Kidney tubule cell (primary cell): Measurements from ENCODE around the gene TRIM67.
A peak's percentile ranks its signal among the peaks of the same experiment; 100 is the strongest.
"Not testable (repeated sequence)": the region's sequence is repeated elsewhere in the genome, so short reads cannot be mapped to it uniquely, and the experiment has no call there.

Source experiments
- DNase-seq: peaks from one replicate; pipeline ENCODE4 v3.0.0-alpha.2; 2018; ENCODE audit warnings: low spot score

The TRIM67 gene

GRCh38 chr1:231161667-231162296 is at the start of gene TRIM67:
TSS of gene TRIM67 (plus strand) at chr1:231162058. CDS start at chr1:231162970, 912 bp downstream.
- peak; percentile 46 for DNase-seq

DNA sequence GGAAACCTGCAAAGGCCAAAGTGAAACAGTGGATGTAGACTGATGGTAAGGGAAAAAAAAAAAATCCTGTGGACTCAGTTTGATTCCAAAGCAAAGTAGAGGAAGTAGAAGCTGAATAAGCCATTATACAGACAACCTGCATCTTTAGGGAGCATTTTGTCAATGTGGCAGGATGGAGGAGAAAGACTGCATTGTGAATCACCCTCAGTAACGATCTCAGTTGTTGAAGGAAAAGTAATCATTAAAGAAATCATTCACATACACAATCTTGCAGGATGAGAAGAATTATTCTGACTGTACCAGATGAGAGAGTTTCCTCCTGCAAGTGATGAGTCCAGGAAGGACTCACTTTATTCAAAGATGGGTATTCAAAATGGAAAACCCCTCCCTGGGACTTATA is 45.1 kb upstream of the TRIM67 start:
- DNase-seq, result peak; percentile 44

DNA sequence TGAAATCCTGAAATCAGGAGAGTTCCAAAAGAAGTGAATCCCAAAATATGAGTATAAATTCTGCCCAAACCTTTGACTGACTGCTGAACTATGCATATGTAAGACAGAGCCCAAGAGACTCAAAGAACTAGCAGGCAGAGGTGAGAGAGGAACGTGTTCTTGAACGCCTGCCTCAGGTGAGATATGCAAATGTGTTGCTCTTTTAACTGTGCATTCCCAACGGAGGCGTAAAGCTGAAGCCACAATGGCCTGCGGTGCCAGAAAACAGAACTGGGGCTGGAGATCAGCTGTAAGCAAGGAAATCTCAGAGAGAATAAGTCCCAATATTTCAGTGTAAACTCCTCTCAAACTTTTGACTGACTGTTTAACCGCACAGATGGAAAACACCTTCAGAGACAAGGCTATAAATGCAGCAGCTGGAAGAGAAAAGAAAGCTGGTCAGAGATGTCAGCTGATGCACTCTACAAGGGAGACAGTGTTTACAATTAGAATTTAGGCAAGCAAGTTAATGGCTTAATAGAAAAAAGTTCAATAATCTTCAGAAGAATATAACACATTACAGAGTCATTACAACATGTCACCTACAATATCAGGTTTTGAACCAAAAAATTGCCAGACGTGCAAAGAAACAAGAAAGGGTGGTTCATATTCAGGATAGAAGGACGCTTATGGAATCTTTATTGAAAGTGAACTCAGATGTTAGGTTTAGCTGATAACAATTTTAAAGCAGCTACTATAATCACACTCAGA is 43.0 kb upstream of the TRIM67 start:
- no peak for DNase-seq

GRCh38 chr1:231121533-231121932 is 40.3 kb upstream of the TRIM67 start:
- DNase-seq, result no peak

DNA sequence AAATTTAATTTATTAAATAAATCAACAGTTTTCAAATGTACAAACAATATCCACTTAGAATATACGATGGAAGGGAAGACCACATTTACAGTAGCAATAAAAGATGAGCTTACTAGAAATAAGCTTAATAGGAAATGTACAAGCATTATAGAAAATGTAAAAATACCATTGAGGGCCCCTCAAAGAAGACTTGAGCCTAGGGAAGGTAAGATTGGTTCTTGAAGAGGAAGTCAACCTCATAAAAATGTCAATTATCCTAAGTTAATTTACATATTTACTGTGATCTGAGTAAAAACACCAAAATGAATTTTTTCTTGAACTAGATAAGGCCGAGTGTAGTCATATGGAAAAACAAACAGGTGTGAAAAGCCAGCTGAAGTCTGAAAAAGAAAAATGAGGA is 39.7 kb upstream of the TRIM67 start:
- DNase-seq, result no peak

GRCh38 chr1:231124746-231125145 is 37.1 kb upstream of the TRIM67 start:
- DNase-seq, result no peak

GRCh38 chr1:231125972-231126580 is 35.8 kb upstream of the TRIM67 start:
- DNase-seq, result no peak

DNA sequence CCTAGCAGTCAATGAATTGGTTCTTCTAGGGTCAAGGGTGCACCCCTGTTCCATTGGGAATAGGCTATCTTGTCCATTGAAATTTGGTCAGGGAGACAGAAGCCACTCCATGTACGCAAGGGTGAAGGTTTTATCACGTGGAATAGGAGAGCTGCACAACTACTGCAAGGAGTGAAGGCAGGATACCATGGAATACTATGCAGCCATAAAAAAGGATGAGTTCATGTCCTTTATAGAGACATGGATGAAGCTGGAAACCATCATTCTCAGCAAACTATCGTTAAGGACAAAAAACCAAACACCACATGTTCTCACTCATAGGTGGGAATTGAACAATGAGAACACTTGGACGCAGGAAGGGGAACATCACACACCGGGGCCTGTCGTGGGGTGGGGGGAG is 34.8 kb upstream of the TRIM67 start:
- not testable (repeated sequence) for DNase-seq

DNA sequence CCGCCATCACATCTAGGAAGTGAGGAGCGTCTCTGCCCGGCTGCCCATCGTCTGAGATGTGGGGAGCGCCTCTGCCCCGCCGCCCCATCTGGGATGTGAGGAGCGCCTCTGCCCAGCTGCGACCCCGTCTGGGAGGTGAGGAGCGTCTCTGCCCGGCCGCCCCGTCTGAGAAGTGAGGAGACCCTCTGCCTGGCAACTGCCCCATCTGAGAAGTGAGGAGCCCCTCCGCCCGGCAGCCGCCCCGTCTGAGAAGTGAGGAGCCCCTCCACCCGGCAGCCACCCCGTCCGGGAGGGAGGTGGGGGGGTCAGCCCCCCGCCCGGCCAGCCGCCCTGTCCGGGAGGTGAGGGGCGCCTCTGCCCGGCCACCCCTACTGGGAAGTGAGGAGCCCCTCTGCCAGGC is 33.4 kb upstream of the TRIM67 start:
- not testable (repeated sequence) for DNase-seq

GRCh38 chr1:231130544-231130943 is 31.3 kb upstream of the TRIM67 start:
- no peak for DNase-seq

GRCh38 chr1:231132591-231132990 is 29.3 kb upstream of the TRIM67 start:
- not testable (repeated sequence) for DNase-seq

DNA sequence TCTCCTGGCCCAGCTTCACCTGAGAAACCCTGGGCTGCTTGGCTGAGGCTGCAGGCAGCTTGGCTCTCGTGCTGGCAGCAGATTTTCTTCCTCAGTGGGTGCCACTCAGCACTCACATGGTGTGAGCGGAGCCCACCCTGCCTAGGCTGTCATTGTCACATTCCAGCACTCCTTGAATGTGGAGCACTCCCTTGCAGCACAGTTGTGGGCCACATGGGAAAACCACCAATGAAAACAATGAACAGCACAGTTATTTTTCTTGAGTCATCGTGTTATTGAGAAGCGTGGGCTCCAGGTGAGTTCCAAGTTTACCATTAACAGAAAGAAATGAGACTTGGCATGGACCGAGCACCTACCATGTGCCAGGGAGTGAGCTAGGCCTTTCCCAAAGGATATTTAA is 27.2 kb upstream of the TRIM67 start:
- DNase-seq, result peak; percentile 87

DNA sequence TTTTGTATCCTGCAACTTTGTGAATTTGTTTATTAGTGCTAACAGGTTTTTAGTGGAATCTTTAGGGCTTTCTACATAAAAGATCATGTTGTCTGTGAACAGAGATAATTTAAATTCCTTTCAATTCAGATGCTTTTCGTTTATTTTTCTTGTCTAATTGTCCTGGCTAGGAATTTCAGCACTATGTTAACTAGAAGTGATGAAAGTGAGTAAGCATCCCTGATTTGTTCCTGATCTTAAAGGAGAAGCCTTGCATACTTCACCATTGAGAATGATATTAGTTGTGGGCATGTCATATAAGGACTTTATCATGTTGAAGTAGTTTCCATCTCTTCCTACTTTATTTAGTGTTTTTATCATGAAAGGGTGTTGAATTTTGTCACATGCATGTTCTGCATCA is 23.6 kb upstream of the TRIM67 start:
- DNase-seq, result no peak

DNA sequence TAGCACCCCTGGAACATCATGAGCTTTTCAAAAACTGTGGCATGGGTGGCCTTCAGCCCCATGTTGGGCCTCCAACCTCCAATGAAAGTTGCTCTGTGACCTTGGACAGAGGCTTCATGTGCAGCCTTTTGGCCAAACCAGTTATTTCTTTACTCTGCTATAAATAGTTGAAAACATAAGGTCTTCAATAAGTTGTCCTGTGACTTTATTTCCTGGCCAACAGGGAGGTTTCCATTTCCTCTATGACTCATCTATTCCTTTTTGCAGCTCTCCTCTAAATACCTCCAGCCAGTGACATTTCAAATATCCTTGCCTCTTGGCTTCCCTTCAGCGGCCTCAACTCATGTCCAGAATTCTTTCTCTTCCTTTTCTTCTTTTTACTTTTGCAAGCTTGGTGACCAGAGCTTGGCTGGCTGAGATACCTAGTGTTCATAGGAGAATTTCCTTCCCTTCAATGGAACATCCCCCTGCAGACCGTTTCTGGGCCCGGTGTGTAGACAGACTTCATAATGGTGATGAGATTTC is 22.7 kb upstream of the TRIM67 start:
- DNase-seq, result peak; percentile 67

- peak; percentile 70 for DNase-seq
Observed at GRCh38 chr1:231139659-231140654, 21.9 kb upstream of the TRIM67 start.

- DNase-seq, result no peak
Observed at GRCh38 chr1:231144416-231145193, 17.3 kb upstream of the TRIM67 start.

- DNase-seq, result no peak
Observed at GRCh38 chr1:231147896-231148295, 14.0 kb upstream of the TRIM67 start.

DNA sequence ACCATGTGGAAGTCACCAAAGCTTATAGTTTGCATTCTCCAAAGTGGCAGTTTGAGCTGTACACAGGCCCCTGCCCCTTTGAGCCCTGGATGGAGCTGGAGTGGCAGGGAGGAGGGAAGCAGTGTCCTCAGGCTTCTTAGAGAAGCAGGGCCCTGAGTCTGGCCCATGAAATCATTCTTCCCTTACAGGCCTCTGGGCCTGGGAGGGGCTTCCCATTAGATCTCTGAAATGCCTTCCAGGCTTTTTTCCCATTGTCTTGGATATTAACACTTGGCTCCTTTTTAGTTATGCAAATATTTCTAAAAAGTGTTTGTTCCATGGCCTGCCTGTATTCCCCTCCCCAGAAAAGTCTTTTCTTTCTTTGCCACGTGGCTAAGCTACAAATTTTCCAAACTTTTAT is 10.0 kb upstream of the TRIM67 start:
- no peak for DNase-seq

DNA sequence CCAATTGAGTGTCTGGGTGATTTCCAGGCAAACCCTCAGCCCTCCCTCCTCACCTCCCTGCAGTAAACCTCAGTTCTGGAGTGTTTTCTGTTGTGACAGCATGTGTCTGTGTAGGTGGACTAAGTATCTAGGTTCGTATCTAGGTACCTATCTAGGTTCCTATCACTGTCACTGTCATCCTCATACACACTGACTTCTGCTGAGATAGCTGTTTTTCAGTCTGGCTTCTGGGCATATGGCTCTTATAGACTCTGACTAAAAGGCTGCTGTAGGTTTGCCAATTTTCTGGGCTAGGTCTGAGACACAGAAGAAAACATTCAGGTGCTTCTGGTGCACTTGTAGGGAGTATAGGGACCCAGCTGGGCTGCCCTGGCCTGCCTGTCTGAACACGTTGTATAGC is 8.1 kb upstream of the TRIM67 start:
- no peak for DNase-seq

- DNase-seq, result no peak
Observed at GRCh38 chr1:231155808-231156207, 6.0 kb upstream of the TRIM67 start.

DNA sequence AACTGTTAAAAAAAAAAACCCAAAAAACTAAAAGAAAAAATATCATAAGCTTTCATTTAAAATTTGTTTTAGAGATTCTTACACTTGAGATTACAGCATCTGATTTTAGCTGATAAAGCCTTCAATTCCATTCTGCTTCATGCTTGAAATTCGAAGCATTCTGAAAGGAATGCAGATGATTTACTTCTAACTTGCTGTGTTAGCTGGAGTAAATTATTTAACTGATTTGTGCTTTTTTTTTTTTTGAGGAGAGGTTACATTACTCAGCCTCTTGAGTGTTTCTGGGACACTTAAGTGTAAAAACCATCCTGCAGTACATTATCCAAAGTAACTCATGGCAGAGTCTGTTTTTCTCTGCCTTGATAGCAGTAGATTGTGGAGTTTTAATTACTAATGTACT is 4.5 kb upstream of the TRIM67 start:
- peak; percentile 23 for DNase-seq
